Activated CD4-positive, alpha-beta T cell treated with anti-CD3 and anti-CD28 coated beads for 1 hour (primary cell): ENCODE measurements around the gene SAFB.
"Not testable (repeated sequence)": the region's sequence is repeated elsewhere in the genome, so short reads cannot be mapped to it uniquely, and the experiment has no call there.

Experiments used
- DNase-seq: peaks from one replicate; pipeline ENCODE4 v3.0.0-alpha.2; 2020

Gene SAFB

DNA sequence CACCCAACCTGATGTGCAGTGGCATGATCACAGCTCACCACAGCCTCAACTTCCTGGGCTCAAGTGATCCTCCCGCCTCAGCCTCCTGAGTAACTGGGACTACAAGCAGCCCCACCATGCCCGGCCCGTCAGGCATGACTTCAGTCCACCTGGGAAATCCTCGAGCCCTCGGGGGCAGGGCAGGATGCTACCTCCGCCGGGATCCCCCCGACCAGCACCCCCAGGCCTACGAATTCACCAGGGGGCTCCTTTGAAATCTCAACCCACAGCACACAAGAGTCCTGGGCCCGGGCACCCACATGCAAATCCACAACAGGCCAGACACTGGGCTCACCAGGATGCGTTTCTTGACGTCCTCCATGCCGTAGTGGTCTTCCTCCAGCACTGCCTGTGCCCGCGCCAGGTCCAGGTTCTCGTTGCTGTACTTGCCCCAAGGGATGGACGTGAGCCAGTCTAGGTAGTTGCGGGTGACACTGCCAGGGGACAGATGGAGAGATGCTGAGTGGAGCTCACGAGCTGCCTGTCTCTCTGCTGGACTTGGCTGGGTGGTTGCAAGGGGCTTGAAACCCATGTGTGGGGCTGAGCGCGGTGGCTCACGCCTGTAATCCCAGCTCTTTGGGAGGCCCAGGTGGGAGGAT lies 77.7 kb downstream of the SAFB start:
- DNase-seq, result no peak

DNA sequence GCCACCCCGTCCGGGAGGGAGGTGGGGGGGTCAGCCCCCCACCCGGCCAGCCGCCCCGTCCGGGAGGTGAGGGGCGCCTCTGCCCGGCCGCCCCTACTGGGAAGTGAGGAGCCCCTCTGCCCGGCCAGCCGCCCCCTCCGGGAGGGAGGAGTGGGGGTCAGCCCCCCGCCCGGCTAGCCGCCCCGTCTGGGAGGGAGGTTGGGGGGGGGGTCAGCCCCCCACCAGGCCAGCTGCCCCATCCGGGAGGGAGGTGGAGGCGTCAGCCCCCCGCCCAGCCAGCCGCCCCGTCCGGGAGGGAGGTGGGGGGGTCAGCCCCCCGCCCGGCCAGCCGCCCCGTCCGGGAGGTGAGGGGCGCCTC lies 79.1 kb downstream of the SAFB start:
- not testable (repeated sequence) for DNase-seq

DNA sequence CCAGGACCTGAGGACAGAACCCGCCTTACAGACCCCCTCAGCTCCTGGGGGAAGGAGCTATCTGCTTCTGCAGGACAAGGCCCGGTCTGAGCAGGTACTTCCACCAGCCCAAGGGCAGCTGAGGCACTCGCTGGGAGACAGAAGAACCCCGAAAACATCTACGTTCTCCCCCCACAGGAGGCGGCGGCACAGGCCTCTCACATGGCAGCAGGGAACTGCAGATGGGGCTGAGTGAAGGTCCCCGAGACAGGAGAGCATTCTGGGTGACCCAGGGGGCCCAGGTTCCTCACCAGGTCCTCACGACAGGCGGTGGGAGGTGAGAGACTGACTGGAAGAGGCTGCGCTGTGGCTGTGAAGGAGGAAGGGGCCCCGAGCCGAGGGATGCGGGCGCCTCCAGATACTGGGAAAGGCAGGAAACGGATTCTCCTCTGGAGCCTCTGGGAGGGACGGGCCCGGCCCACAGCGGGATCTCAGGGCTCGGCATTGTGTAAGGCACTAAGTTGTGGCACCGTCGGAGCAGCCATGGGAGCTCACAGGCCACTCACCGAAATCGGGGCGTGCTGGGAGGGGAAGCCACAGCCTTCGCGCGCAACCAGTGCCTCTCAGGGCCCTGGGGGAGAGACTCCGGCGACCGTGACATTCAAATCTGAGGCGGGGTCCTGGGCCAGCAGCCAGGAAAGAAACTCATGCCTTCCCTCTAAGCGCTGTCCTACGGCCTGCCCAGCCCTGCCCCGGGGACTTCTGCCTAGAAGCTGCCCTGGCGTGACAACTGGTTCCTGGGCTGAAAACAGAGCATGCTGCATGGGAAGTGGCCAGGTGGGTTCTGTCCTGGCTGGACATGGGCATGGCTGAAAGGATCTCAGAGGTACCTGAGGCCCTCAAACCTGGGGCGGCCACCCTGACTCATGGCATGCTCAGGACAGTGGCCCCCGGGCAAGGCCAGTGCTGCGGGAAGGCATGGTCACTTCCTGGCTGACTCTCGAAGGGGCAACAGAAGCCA lies 81.2 kb downstream of the SAFB start:
- no peak for DNase-seq

DNA sequence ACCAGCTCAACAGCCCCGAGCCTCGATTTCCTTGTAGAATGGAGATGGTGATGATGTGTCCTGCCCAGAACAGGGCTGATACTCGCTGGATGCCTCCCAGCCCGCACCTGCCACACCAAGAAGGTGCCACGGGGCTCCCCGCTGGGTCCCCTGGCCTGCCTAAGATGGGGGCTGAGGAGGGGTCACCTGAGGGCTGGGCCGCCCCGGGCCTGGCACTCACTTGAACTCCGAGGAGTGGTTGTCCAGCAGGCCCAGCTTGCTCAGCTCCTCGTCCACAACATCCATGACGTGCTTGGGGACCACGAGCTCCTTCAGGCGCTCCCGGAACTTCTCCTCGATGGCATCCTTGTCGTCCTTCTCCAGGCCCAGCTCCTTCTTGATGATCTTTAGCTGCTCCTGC lies 82.7 kb downstream of the SAFB start:
- no peak for DNase-seq

DNA sequence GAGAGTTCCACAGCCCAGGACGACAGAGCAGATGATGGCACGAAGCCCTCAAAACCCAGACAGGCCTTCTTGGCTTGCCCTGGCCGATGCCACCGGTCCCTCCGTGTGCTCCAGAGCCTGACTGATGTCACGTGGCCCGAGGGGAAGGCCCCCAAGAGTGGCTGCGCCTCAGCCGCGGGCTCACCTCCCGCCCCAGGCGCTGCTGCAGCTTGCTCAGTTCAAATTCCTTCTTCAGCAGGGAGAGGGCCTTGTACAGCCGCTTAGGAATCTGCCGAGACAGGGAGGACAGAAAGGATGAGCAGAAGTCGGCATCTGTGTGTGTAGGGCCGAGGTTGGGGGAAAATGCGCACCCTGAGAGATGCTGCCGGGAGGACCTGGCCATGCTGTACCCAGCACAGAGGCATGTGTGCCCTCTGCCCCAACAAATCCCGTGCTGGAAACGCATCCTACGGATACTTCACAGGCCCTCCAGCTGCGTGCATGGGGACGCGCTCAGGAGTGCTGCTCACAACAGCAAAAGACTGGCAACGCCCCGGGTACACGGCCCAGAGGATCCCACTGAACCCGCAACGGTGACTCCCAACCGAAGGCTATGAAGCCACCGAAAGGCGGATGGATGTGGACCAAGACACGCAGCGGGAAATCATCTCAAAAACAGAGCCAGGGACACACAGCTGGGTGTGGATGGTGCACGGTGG lies 84.1 kb downstream of the SAFB start:
- no peak for DNase-seq

DNA sequence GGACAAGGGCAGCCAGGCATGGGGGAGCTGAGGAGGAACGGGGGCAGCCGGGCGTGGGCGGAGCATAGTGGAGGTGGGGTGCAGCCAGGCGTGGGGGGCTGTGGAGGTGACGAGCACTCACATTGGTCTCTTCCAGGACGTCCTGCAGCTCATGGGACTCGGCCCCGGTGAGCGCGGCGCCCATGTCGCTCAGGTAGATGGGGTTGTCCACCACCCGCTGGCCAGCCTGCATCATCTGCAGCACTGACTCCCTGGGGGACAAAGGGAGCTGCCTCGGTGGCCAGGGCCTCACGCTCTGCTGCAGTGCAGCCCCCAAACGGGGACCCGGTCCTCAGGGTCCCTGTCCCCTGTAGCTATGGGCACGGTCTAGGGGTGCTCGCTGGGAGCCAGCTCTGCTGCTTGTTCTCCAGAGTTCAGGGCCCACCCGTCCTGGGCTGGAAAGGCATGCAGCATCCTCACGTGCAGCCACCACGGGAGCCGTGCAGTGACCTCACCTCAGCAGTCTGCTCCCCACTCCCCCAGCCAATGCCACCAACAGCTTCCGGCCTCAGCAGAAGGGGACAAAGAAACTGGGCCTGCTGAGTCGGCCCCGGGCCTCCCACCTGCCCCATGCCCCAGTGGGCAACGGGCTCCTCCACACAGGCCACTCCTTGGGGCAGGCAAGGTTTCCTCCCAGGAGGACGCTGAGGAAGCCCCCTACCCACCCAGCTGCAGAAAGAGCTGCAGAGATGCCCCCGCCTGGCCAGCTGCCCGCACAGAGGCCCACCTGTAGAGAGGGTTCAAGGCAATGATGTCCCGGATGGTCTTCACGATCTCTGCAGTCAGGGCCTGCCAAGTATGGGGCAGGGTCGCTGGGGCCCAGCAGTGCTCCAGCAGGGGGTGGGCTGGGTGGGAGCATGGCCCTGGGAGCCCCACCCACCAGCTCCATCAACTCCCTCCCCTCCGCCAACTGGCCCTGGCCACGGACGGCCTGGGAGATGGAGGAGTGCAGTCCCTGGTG lies 85.0 kb downstream of the SAFB start:
- no peak for DNase-seq

DNA sequence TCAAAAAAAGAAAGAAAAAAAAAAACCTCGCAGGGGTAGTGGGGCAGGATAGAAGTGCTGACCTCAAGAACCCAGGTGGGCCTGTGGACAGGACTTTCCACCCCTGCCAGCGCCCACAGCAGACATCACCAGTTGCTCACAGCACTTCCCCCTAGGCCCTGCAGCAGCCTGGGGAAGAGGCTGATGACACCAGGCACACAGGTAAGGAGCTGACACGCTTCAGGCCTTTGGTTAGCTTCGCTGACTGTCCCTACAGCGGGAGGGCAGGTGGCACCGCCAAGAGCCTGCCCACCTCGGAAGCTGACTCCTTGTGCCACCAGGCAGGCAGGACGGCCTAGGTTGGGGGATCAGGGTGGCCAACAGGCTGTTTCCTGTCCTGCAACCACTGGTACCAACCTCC lies 88.1 kb downstream of the SAFB start:
- DNase-seq, result no peak

DNA sequence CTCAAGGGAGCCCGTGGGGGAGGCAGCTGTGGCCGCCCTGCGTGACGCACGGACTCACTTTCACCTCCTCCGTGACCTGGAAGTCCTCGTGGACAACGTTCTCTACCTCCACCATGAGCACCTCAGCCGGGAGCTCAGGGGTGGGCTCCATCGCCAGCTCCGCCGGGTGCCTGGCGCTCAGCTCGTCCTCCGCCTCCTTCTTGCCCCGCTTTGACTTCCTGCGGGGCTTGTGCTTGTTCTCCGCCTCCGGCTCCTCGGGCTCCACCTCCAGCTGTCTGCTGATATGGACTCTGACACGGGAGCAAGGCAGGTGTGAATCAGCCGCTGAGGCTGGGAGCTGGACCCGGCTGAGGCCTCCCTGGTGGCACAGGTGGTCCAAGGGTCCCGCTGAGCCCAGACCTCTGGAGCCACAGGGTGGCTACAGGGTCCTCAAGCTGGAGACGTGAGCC lies 88.9 kb downstream of the SAFB start:
- DNase-seq, result no peak

DNA sequence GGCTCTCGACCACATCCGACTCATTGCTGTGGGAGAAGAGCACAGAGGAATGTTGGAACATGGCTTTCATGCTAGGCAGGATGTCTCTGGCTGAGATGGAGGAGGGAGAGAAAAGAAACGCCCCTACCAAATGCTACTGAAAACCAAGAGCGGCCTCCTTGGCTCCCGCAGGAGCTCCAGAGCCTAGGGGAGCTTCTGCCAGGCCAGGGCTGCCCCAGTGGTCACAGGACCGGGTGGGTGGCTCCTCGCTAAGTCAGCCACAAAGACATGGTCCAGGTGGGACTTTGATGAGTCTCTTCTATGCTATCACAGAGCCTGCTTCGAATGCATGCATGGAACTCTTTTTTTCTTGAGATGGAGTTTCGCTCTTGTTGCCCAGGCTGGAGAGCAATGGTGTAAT lies 90.3 kb downstream of the SAFB start:
- DNase-seq, result no peak

DNA sequence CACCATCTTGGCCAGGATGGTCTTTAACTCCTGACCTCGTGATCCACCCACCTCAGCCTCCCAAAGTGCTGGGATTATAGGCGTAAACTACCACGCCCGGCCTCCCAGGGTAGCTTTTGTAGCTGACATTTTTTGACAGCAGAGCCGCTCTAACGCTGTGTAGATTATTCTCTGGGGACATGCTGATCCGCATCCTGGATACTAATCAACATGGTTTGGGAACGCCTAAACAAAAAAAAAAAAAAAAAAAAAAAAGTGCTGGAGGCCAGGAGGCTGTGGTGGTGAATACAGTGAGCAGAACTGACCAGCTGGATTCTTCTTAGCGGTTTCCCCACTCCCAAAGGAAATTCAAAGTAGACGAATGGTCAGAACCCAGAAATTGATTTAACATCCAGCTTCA lies 91.9 kb downstream of the SAFB start:
- DNase-seq, result no peak

DNA sequence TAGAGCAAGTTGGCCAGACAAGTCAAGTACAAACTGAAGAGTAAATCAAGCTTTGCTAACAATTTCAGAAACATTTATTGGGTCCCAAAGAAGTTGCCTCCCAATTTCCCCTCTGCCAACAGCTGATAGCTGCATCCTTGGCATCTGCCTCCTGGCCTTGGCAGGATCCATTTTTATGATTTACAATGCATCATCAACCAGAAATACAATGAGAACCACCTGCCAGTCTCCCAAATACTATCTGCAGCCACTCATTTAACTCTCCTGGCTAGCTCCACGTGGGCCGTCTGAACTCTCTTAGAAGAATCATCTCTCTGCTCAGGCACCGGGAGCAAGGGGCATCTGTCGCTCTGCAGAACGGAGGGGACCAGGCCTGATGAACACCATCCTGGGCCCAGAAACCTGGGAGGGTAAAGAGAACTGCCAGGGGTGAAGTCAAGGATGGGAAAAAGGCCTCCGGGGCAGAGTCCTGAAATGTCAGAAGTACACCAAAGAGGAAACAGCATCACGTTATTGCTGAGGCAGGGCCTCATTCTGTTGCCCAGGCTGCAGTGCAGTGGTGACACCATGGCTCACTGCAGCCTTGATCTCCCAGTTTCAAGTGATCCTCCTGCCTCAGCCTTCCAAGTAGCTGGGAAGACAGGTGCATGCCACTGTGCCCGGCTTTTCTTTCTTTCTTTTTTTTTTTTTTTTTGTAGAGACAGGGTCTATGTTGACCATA lies 94.5 kb downstream of the SAFB start:
- DNase-seq, result no peak
